ENCODE data around the gene ACVR2A.

- TF ChIP-seq EZH2 (IDR thresholded peaks at IDR 0.05; ENCODE audit: insufficient read depth, poor library complexity, severe bottlenecking), result no peak
- no peak for TF ChIP-seq EZH2phosphoT487 (IDR thresholded peaks at IDR 0.05; ENCODE audit: insufficient read depth, low read depth)
These were observed 82.3 kb downstream of the ACVR2A start for GRCh38 chr2:147927053-147927588.
